ENCODE measurements around the gene SEMA6C.

Gene SEMA6C

GRCh38 chr1:151133018-151133806 is 13.2 kb downstream of the SEMA6C start:
- TF ChIP-seq CTCF (IDR thresholded peaks at IDR 0.05; ENCODE audit: low read depth, low read length), result no peak
- no peak overlapping the region for H3K4me3 ChIP-seq (ENCODE audit: low read depth, low read length)

GRCh38 chr1:151132335-151133017 is 14.0 kb downstream of the SEMA6C start:
- TF ChIP-seq CTCF (IDR thresholded peaks at IDR 0.05; ENCODE audit: low read depth, low read length), result no peak
- no peak overlapping the region for H3K4me3 ChIP-seq (ENCODE audit: low read depth, low read length)

- H3K4me3 ChIP-seq (ENCODE audit: low read depth, low read length), result no peak overlapping the region
- no peak for TF ChIP-seq CTCF (IDR thresholded peaks at IDR 0.05; ENCODE audit: low read depth, low read length)
These were observed 14.6 kb downstream of the SEMA6C start for GRCh38 chr1:151131701-151132334.

GRCh38 chr1:151130987-151131586 is 15.3 kb downstream of the SEMA6C start:
- H3K4me3 ChIP-seq (ENCODE audit: low read depth, low read length), result no peak overlapping the region
- TF ChIP-seq CTCF (IDR thresholded peaks at IDR 0.05; ENCODE audit: low read depth, low read length), result no peak

GRCh38 chr1:151128800-151129199 is 17.6 kb downstream of the SEMA6C start:
- no peak for TF ChIP-seq CTCF (IDR thresholded peaks at IDR 0.05; ENCODE audit: low read depth, low read length)
- H3K4me3 ChIP-seq (ENCODE audit: low read depth, low read length), result no peak overlapping the region

GRCh38 chr1:151124763-151125403 is 21.5 kb downstream of the SEMA6C start:
- no peak overlapping the region for H3K4me3 ChIP-seq (ENCODE audit: low read depth, low read length)
- no peak for TF ChIP-seq CTCF (IDR thresholded peaks at IDR 0.05; ENCODE audit: low read depth, low read length)
